Measurements from ENCODE around the gene CLK2.

GRCh38 chr1:155297384-155297783 is 24.1 kb upstream of the CLK2 start:
- TF ChIP-seq CTCF (conservative IDR thresholded peaks at IDR 0.05 in 1 of 2, IDR thresholded peaks at IDR 0.05 in 1 of 2; ENCODE audit: low read depth in 1 of 2, low read length in 2 of 2) (no peak), EZH2 (IDR thresholded peaks at IDR 0.05; ENCODE audit: low read length, missing control alignments) (no peak)

Measured in fibroblast of lung (primary cell).